ENCODE results near the gene UNC5C.

GRCh38 chr4:95511477-95511876, 37.3 kb downstream of the UNC5C start:
- no peak for TF ChIP-seq RXRA (IDR thresholded peaks at IDR 0.05; ENCODE audit: borderline replicate concordance, low read depth)
- TF ChIP-seq GABPA (IDR thresholded peaks at IDR 0.05; ENCODE audit: low read depth): no peak
- no peak for TF ChIP-seq CTCF (IDR thresholded peaks at IDR 0.05)
- TF ChIP-seq TAF1 (IDR thresholded peaks at IDR 0.05; ENCODE audit: borderline replicate concordance, low read depth, low read length): no peak
- TF ChIP-seq USF1 (IDR thresholded peaks at IDR 0.05; ENCODE audit: borderline replicate concordance, low read depth): no peak
- no peak for TF ChIP-seq TEAD4 (IDR thresholded peaks at IDR 0.05; ENCODE audit: borderline replicate concordance, insufficient read depth)
- TF ChIP-seq IRF3 (IDR thresholded peaks at IDR 0.05; ENCODE audit: low read depth, low read length): no peak
- TF ChIP-seq RCOR1 (IDR thresholded peaks at IDR 0.05; ENCODE audit: low read length): 0 out of 2 replicates have a peak, but pooled peaks have one; percentile 31
- no peak for TF ChIP-seq USF2 (IDR thresholded peaks at IDR 0.05; ENCODE audit: borderline replicate concordance, low read depth, low read length)
- no peak for TF ChIP-seq FOXM1 (IDR thresholded peaks at IDR 0.05; ENCODE audit: low read depth)
